ENCODE measurements around the gene DLGAP1. TPM values are rescaled to one million over a fixed set of nuclear protein-coding genes. Genes with fewer than 3 reads are reported as not detected.

Gene DLGAP1
- total RNA-seq, 1 experiment from 2014 or later, result 23.2 TPM

DNA sequence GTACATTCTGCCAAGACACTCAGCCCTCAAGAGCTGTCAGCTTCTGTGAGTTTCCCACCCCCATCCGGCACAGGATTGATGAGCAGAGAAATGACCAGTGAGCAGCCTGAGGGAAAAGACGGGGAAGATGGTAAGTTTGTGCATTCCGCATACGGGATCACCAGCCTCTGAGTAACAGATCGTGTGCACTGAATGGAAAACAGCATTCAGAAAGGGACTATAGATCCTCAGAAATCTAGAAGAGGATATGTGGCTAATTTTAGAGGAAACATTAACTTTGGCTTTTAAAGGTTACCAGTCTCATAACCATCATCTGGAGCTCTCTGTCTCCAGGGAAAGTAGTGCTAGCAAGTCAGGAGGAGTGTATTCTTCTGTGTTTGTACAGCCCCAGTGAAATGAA lies 679.1 kb downstream of the DLGAP1 start:
- H3K18ac ChIP-seq (ENCODE audit: insufficient read length, low read depth, low read length), result no peak overlapping the region
- H3K23ac ChIP-seq (ENCODE audit: insufficient read length, low read depth, low read length), result no peak overlapping the region
- Mint-ChIP-seq H3K27ac (no peak overlapping the region), H3K4me3 (no peak overlapping the region), H3K36me3 (ENCODE audit: insufficient read depth in 1 of 3, low read depth in 3 of 3) (no peaks in the 10 kb centered on the region), H3K9me3 (no peaks in the 10 kb centered on the region), H3K4me1 (peaks cover 33 to 43% of the 10 kb centered on the region in 2 experiments), H3K27me3 (ENCODE audit: low read depth) (peaks cover 4% of the 10 kb centered on the region)
- no peak overlapping the region for H3K4ac ChIP-seq (ENCODE audit: low read depth, low read length)
- peaks cover 2% of the 10 kb centered on the region; the same call in 1 of the 2 replicates for H3K4me1 ChIP-seq (ENCODE audit: insufficient read depth, low read length)
- DNase-seq, result no peak
- no peaks in the 10 kb centered on the region for H3K79me1 ChIP-seq (ENCODE audit: insufficient read depth, low read depth, low read length, poor library complexity, severe bottlenecking)
- no peak overlapping the region for H2BK5ac ChIP-seq (ENCODE audit: insufficient read length, low read length)
- no peak overlapping the region for H2BK15ac ChIP-seq (ENCODE audit: low read depth, low read length)
- H3K14ac ChIP-seq (ENCODE audit: insufficient read depth, low read length), result no peak overlapping the region
- no peak overlapping the region for H2AFZ ChIP-seq (ENCODE audit: low read length)
- peaks cover 2% of the 10 kb centered on the region for H3K23me2 ChIP-seq (ENCODE audit: insufficient read length, low read depth, low read length, poor library complexity, severe bottlenecking)
- H3T11ph ChIP-seq (ENCODE audit: low read length), result no peak overlapping the region
- H3K56ac ChIP-seq (ENCODE audit: insufficient read length, low read depth, low read length), result no peak overlapping the region
- H3K4me2 ChIP-seq (ENCODE audit: insufficient read depth, insufficient read length, low read length), result no peak overlapping the region
- no peak for TF ChIP-seq CTCF (conservative IDR thresholded peaks at IDR 0.05)
- no peak overlapping the region for H2BK20ac ChIP-seq (ENCODE audit: low read depth, low read length, poor library complexity, severe bottlenecking)
- H4K20me1 ChIP-seq (ENCODE audit: control insufficient read depth, insufficient read depth, insufficient read length), result no peaks in the 10 kb centered on the region
- H3K79me2 ChIP-seq (ENCODE audit: insufficient read depth, low read length), result no peaks in the 10 kb centered on the region
- no peak overlapping the region for H4K8ac ChIP-seq (replicated peaks; ENCODE audit: insufficient read length, low read depth, low read length)
- H3K9ac ChIP-seq (ENCODE audit: extremely low read depth, insufficient read length, low read length), result no peak overlapping the region
- no peaks in the 10 kb centered on the region for H3K27me3 ChIP-seq (ENCODE audit: insufficient read depth, low read length)
- H3K27ac ChIP-seq (ENCODE audit: insufficient read length, low read depth, low read length), result no peak overlapping the region
- no CpG with 5 or more reads among the region's 5 CpGs for WGBS (ENCODE audit: extremely low coverage, insufficient read length, low lambda C conversion rate)
- no peak overlapping the region for H4K5ac ChIP-seq (ENCODE audit: insufficient read length, low read depth, low read length)
- no peak overlapping the region for H2BK12ac ChIP-seq (ENCODE audit: insufficient read length, low read depth, low read length)
- no peaks in the 10 kb centered on the region for H3K9me3 ChIP-seq (ENCODE audit: control insufficient read depth, low read depth, low read length)
- no peak overlapping the region for H2BK120ac ChIP-seq (ENCODE audit: low read depth, low read length, poor library complexity, severe bottlenecking)
- H4K91ac ChIP-seq (ENCODE audit: insufficient read length, low read depth, low read length), result no peak overlapping the region
- no peak overlapping the region for H2AK5ac ChIP-seq (ENCODE audit: insufficient read length, low read length)
